MM.1S (cell line): ENCODE measurements around the gene PAX6.

Experiments used
- EZH2 ChIP-seq: fragments of 300-600 bp; sonication (generic); optimal IDR thresholded peaks from 2 replicates; pipeline ENCODE3; 2017; ENCODE audit warnings: low read depth, mild to moderate bottlenecking, antibody characterized with exemption, low read length, mixed read lengths
- EZH2phosphoT487 ChIP-seq: fragments of 300-600 bp; sonication (generic); IDR thresholded peaks from 2 replicates; pipeline ENCODE4 v1.6.1; 2018; ENCODE audit warnings: antibody characterized with exemption, low read length
- TF ChIP-seq, protein P1 (sequence below): fragments of 300-600 bp; sonication (generic); IDR thresholded peaks from 2 replicates; pipeline ENCODE4 v1.5.1; 2016; ENCODE audit warnings: antibody characterized with exemption, low read length, mixed read lengths

DNA sequence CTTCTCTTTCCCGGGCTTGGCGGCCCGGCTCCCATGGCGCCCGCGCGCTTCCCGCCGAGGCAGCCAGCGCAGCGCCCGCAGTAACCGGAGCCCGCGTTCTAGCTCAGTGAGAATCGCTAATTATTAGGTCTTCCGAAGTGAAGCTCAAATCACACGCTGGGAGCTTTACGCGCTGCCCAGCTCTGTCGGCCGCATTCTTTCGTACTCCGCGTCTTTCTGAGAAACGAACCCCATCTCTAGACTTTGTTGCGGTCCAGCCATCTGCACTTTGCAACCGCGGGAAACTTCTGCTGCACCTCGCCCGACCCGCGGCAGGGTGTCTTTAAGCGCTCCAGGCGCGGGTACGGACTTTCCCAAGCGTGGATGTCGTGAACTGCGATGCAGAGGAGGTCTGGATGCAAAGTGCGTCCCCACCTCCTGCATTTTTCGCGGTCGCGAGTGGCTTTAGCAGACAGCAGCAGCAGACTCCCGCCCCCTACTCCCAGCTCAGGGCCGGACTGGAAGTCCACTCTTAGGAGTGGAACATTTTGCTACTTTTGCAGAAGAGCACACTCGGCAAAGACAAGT is 6.0 kb upstream of the PAX6 start:
- TF ChIP-seq, protein P1, sequence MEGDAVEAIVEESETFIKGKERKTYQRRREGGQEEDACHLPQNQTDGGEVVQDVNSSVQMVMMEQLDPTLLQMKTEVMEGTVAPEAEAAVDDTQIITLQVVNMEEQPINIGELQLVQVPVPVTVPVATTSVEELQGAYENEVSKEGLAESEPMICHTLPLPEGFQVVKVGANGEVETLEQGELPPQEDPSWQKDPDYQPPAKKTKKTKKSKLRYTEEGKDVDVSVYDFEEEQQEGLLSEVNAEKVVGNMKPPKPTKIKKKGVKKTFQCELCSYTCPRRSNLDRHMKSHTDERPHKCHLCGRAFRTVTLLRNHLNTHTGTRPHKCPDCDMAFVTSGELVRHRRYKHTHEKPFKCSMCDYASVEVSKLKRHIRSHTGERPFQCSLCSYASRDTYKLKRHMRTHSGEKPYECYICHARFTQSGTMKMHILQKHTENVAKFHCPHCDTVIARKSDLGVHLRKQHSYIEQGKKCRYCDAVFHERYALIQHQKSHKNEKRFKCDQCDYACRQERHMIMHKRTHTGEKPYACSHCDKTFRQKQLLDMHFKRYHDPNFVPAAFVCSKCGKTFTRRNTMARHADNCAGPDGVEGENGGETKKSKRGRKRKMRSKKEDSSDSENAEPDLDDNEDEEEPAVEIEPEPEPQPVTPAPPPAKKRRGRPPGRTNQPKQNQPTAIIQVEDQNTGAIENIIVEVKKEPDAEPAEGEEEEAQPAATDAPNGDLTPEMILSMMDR = no peak
- TF ChIP-seq EZH2 (no peak), EZH2phosphoT487 (no peak)
